ENCODE measurements around the gene MRGPRE. TPM values are rescaled to one million over a fixed set of nuclear protein-coding genes. Genes with fewer than 3 reads are reported as not detected.

Gene MRGPRE, protein sequence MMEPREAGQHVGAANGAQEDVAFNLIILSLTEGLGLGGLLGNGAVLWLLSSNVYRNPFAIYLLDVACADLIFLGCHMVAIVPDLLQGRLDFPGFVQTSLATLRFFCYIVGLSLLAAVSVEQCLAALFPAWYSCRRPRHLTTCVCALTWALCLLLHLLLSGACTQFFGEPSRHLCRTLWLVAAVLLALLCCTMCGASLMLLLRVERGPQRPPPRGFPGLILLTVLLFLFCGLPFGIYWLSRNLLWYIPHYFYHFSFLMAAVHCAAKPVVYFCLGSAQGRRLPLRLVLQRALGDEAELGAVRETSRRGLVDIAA
- not detected in 2 replicates for total RNA-seq

DNA sequence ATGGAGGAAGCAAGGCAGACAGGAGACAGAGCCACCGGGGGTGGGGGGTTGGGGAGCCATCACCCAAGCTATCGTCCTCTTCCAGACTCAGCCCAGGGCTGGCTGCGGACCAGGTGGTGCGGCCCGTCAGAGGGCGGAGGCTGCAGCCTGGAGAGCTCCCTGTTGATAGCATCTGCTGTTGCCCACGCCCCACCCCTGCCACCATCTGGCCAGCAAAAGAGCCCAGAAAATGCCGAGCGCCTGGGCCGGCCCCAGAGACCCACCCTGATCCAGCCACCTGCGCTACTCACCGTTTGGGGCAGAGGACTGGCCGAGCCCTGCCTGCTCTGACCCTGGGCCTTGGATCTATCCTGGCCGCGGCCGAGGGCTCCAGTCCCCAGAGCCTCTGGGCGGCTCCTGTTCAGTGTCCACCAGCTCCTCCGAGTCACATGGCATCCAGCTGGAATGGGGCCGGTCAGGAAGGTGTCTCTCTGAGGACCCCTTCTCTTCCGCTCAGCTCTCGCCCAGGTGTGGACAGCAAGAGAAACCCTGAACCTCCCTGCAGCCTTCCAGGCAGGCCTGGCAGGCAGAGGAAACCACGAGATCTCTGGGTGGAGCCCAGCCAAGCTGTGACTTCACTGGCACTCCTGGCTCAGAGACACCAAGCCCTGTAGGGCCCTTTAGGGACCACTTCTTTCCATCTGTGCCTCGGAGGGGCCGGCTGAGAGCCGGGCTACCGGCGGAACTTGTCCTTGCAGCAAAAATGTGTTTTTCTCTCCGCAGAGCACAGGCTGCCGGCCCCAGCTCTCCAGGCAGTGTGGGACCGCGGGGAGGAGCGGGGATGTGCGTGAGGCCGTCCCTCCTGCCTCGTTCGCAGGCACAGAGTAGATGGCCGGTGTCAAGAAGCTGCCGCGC lies at the start of gene MRGPRE:
TSS of gene MRGPRE (minus strand) at position 567 of the 894 bp plus-strand sequence. CDS start 3,618 bp downstream, outside the sequence.

DNA sequence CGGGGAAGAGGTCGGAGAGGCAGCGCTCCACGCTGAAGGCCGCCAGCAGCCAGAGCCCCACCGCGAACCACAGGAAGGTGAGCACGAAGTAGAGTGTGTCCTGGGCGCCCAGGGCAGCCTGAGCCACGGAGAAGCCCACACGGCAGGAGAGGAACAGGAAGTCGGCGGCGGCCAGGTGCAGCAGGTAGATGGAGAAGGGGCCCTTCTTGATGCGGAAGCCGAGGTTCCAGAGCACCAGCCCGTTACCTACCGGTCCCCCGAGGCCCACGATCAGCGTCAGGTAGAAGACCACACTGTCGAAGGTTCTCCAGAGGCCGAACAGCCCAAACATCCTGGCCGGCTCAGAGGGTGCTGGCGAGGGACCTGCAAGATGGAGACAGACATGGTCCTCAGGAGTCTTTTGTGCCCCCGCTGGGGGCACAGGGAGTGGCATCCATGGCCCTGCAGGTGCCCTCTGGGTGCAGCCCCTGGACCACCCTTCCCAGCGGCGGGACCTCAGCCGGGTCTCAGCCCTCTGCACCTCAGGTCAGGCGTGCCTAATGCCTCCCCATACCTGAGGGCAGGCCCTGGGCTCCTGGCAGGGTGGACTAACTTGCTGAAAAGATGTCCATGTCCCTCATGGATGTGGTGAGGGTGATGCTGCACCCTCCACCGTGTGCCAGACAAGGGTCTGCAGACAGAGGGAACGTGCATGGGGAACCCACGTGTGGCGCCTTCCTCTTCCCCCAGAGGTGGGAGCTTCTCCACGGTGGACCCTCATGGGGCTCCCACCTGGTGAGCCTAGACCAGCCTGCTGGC lies 13.5 kb downstream of the MRGPRE start, which contains the start of gene MRGPRG:
TSS of gene MRGPRG (minus strand) at position 331 of the 798 bp plus-strand sequence. CDS start at position 331, 0 bp downstream.

Other genes with a start within 250 kb of the MRGPRE start
- 161 and 179 TPM in 2 replicates for gene NAP1L4, start 240.1 kb downstream of the MRGPRE start, total RNA-seq
- 39.4 and 61.9 TPM in 2 replicates for gene CARS1, start 175.0 kb downstream of the MRGPRE start, total RNA-seq
- 22.1 and 36.3 TPM in 2 replicates for gene OSBPL5, start 67.1 kb downstream of the MRGPRE start, total RNA-seq
- gene MRGPRG, start 13.6 kb downstream of the MRGPRE start, total RNA-seq, result not detected in 2 replicates
- 20.2 and 23.2 TPM in 2 replicates for gene ZNF195, start 146.7 kb upstream of the MRGPRE start, total RNA-seq

All from endothelial cell of coronary artery (primary cell).